ENCODE results near the gene ABCA2. TPM values are rescaled to one million over a fixed set of nuclear protein-coding genes. Genes with fewer than 3 reads are reported as not detected.

ABCA2 gene
- total RNA-seq, 1 experiment from 2014 or later, result 22.4 TPM

- H4K5ac ChIP-seq (ENCODE audit: insufficient read length, low read depth, low read length), result no peak overlapping the region
- H2BK20ac ChIP-seq (ENCODE audit: low read depth, low read length, poor library complexity, severe bottlenecking), result no peak overlapping the region
- no peak overlapping the region for H2BK12ac ChIP-seq (ENCODE audit: insufficient read length, low read depth, low read length)
- no peak overlapping the region for H3K4ac ChIP-seq (ENCODE audit: low read depth, low read length)
- no peak overlapping the region for H3K14ac ChIP-seq (ENCODE audit: insufficient read depth, low read length)
- no peaks in the 10 kb centered on the region for H3K79me1 ChIP-seq (ENCODE audit: insufficient read depth, low read depth, low read length, poor library complexity, severe bottlenecking)
- H3K27me3 ChIP-seq (ENCODE audit: insufficient read depth, low read length), result no peaks in the 10 kb centered on the region
- no peak overlapping the region for H2AFZ ChIP-seq (ENCODE audit: low read length)
- no peak overlapping the region for H3K27ac ChIP-seq (ENCODE audit: insufficient read length, low read depth, low read length)
- H3K9me3 Mint-ChIP-seq, result no peaks in the 10 kb centered on the region
- H3K23me2 ChIP-seq (ENCODE audit: insufficient read length, low read depth, low read length, poor library complexity, severe bottlenecking), result no peaks in the 10 kb centered on the region
- H2BK120ac ChIP-seq (ENCODE audit: low read depth, low read length, poor library complexity, severe bottlenecking), result no peak overlapping the region
- no peak overlapping the region for H2BK5ac ChIP-seq (ENCODE audit: insufficient read length, low read length)
- H3K23ac ChIP-seq (ENCODE audit: insufficient read length, low read depth, low read length), result no peak overlapping the region
- no peak overlapping the region for H2BK15ac ChIP-seq (ENCODE audit: low read depth, low read length)
- H3K79me2 ChIP-seq (ENCODE audit: insufficient read depth, low read length), result no peaks in the 10 kb centered on the region
- no peak overlapping the region for H4K91ac ChIP-seq (ENCODE audit: insufficient read length, low read depth, low read length)
- no peaks in the 10 kb centered on the region for H4K20me1 ChIP-seq (ENCODE audit: control insufficient read depth, insufficient read depth, insufficient read length)
- peaks cover 2 to 5% of the 10 kb centered on the region in 2 experiments; a peak in 3 of 4 replicates for H3K4me1 Mint-ChIP-seq
- H4K8ac ChIP-seq (replicated peaks; ENCODE audit: insufficient read length, low read depth, low read length), result no peak overlapping the region
- H3K4me3 Mint-ChIP-seq, result no peak overlapping the region
- H3K9ac ChIP-seq (ENCODE audit: extremely low read depth, insufficient read length, low read length), result no peak overlapping the region
- peaks cover 4 to 13% (median 6%) of the 10 kb centered on the region in 3 experiments; a peak in 4 of 7 replicates for H3K36me3 Mint-ChIP-seq (ENCODE audit: insufficient read depth in 1 of 3, low read depth in 3 of 3)
- H2AK5ac ChIP-seq (ENCODE audit: insufficient read length, low read length), result no peak overlapping the region
- no peak overlapping the region for H3K18ac ChIP-seq (ENCODE audit: insufficient read length, low read depth, low read length)
- H3K27ac Mint-ChIP-seq, result no peak overlapping the region
- no peak overlapping the region for H3K4me2 ChIP-seq (ENCODE audit: insufficient read depth, insufficient read length, low read length)
- TF ChIP-seq, protein P1, sequence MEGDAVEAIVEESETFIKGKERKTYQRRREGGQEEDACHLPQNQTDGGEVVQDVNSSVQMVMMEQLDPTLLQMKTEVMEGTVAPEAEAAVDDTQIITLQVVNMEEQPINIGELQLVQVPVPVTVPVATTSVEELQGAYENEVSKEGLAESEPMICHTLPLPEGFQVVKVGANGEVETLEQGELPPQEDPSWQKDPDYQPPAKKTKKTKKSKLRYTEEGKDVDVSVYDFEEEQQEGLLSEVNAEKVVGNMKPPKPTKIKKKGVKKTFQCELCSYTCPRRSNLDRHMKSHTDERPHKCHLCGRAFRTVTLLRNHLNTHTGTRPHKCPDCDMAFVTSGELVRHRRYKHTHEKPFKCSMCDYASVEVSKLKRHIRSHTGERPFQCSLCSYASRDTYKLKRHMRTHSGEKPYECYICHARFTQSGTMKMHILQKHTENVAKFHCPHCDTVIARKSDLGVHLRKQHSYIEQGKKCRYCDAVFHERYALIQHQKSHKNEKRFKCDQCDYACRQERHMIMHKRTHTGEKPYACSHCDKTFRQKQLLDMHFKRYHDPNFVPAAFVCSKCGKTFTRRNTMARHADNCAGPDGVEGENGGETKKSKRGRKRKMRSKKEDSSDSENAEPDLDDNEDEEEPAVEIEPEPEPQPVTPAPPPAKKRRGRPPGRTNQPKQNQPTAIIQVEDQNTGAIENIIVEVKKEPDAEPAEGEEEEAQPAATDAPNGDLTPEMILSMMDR (conservative IDR thresholded peaks at IDR 0.05), result no peak
- H3K4me1 ChIP-seq (ENCODE audit: insufficient read depth, low read length), result no peaks in the 10 kb centered on the region
- no peak overlapping the region for H3K56ac ChIP-seq (ENCODE audit: insufficient read length, low read depth, low read length)
- no peaks in the 10 kb centered on the region for H3K27me3 Mint-ChIP-seq (ENCODE audit: low read depth)
- H3K9me3 ChIP-seq (ENCODE audit: control insufficient read depth, low read depth, low read length), result no peaks in the 10 kb centered on the region
- DNase-seq, result peak; percentile 61
- no peak overlapping the region for H3T11ph ChIP-seq (ENCODE audit: low read length)
- WGBS (ENCODE audit: extremely low coverage, insufficient read length, low lambda C conversion rate), result no CpG with 5 or more reads among the region's 45 CpGs
Observed at GRCh38 chr9:137017791-137018497, 10.1 kb downstream of the ABCA2 start.

Data from H9 (cell line).